Hepatocyte (in vitro differentiated cells): ENCODE data around the gene SLC13A5. TPM values are rescaled to one million over a fixed set of nuclear protein-coding genes. Genes with fewer than 3 reads are reported as not detected.

Experiments
- DNase-seq: peaks from one replicate; pipeline ENCODE4 v3.0.0-alpha.2; 2016; ENCODE audit warnings: low spot score
- H2AFZ ChIP-seq: fragments of 200-600 bp; sonication (generic); 2 replicates; pipeline ENCODE4 v1.6.0; 2016; ENCODE audit warnings: antibody characterized with exemption, mild to moderate bottlenecking
- H3K27ac ChIP-seq: fragments of 200-600 bp; sonication (generic); 2 replicates; pipeline ENCODE4 v1.5.1; 2016; ENCODE audit warnings: mild to moderate bottlenecking
- H3K27me3 ChIP-seq: fragments of 200-600 bp; sonication (generic); 2 replicates; pipeline ENCODE4 v1.6.1; 2016
- H3K36me3 ChIP-seq: fragments of 200-600 bp; sonication (generic); replicated peaks from 2 replicates; pipeline ENCODE4 v1.5.1; 2016; ENCODE audit warnings: low read depth; ENCODE audit not compliant: insufficient read depth
- H3K4me1 ChIP-seq: fragments of 200-600 bp; sonication (generic); 2 replicates; pipeline ENCODE4 v1.5.1; 2016; ENCODE audit warnings: mild to moderate bottlenecking, moderate library complexity; ENCODE audit not compliant: insufficient read depth
- H3K4me2 ChIP-seq: fragments of 200-600 bp; sonication (generic); 2 replicates; pipeline ENCODE4 v1.6.0; 2016
- H3K4me3 ChIP-seq: fragments of 200-600 bp; sonication (generic); 2 replicates; pipeline ENCODE4 v1.5.1; 2016; ENCODE audit warnings: mild to moderate bottlenecking
- H3K79me2 ChIP-seq: fragments of 200-600 bp; sonication (generic); 2 replicates; pipeline ENCODE4 v1.6.0; 2017; ENCODE audit warnings: mild to moderate bottlenecking
- H3K9me2 ChIP-seq: fragments of 200-600 bp; sonication (generic); replicated peaks from 2 replicates; pipeline ENCODE4 v1.6.0; 2017; ENCODE audit warnings: mild to moderate bottlenecking; ENCODE audit not compliant: insufficient read depth
- H3K9me3 ChIP-seq: fragments of 200-600 bp; sonication (generic); 2 replicates; pipeline ENCODE4 v1.5.1; 2016; ENCODE audit warnings: low read depth, mild to moderate bottlenecking
- H4K20me1 ChIP-seq: fragments of 200-600 bp; sonication (generic); 2 replicates; pipeline ENCODE4 v1.6.0; 2016; ENCODE audit warnings: mild to moderate bottlenecking; ENCODE audit not compliant: insufficient read depth, poor library complexity, severe bottlenecking
- EZH2 ChIP-seq: fragments of 200-600 bp; sonication (generic); IDR thresholded peaks from 2 replicates; pipeline ENCODE4 v1.6.1; 2016; ENCODE audit warnings: antibody characterized with exemption, mild to moderate bottlenecking, borderline replicate concordance
- EZH2phosphoT487 ChIP-seq: fragments of 200-600 bp; sonication (generic); IDR thresholded peaks from one replicate; pipeline ENCODE4 v1.6.1; 2018; ENCODE audit warnings: antibody characterized with exemption, mild to moderate bottlenecking, low read depth, moderate library complexity; ENCODE audit not compliant: unreplicated experiment, severe bottlenecking
- WGBS: methylation state at CpG from one replicate; pipeline ENCODE4 v1.1.6; 2016; ENCODE audit warnings: low lambda C conversion rate; ENCODE audit errors: missing lambda C conversion rate; 5-methylcytosine and 5-hydroxymethylcytosine counted together
- polyA plus RNA-seq: library from polyadenylated mRNA; unstranded; fragments of >200 nt; fragmentation: Nextera tagmentation; extraction: Ambion mirVana; gene quantifications from 2 replicates; pipeline ENCODE4 v1.2.1, GENCODE V29; 2016
- total RNA-seq: library from RNA; depleted of rRNA; stranded (reverse); fragments of >200 nt; gene quantifications from 2 replicates; pipeline ENCODE4 v1.2.3, GENCODE V29; 2014
- TF ChIP-seq, protein P1 (sequence below): fragments of 200-600 bp; sonication (generic); IDR thresholded peaks from 2 replicates; pipeline ENCODE4 v1.5.1; 2016; ENCODE audit warnings: antibody characterized with exemption, mild to moderate bottlenecking; ENCODE audit not compliant: poor library complexity

The SLC13A5 gene
- total and polyA plus RNA-seq, 2 experiments from 2014 or later, result 7.3 to 18.5 TPM

DNA sequence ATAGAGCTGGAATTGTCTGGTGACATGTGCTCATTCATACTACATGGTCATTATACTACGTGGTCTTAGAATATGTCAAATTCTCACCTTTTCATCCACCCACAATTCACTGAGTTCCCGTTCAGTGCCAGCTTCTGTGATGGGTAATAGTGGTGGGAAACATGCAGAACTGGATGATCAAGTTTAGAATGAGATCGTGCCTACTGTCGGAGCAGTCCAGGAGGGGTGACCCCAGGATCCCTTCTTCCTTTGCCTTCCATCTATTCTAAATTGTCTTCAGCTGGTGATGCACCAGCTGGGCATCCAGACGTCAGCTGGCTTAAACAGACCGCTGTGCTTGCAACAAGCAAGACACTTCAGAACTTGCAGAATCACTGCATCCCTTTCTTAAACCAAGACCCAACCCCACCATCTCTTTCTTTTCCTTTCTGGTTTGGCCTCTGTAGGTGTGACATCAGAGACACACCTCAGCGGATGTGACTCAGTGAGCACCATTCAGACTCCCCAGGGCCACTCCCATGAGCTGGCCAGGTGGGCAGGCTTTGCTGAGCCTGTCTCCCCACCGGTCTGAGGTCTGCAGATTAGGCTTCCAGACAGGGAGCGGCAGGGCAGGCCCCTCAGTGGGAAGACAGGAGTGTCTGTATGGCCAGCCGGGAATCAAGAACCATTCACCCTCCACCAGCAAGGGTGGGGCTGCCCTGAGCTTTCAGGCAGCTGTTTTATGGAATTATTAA, 43.5 kb downstream of the SLC13A5 start:
- Histone ChIP-seq H3K4me2 (no peak overlapping the region), H3K4me1 (no peaks in the 10 kb centered on the region), H3K27ac (no peak overlapping the region), H2AFZ (no peak overlapping the region), H3K27me3 (no peaks in the 10 kb centered on the region), H3K4me3 (no peak overlapping the region), H3K79me2 (no peaks in the 10 kb centered on the region), H3K9me2 (no peaks in the 10 kb centered on the region), H4K20me1 (no peaks in the 10 kb centered on the region), H3K9me3 (no peaks in the 10 kb centered on the region), H3K36me3 (no peaks in the 10 kb centered on the region)
- no peak for DNase-seq
- TF ChIP-seq EZH2, result no peak
- TF ChIP-seq, protein P1, sequence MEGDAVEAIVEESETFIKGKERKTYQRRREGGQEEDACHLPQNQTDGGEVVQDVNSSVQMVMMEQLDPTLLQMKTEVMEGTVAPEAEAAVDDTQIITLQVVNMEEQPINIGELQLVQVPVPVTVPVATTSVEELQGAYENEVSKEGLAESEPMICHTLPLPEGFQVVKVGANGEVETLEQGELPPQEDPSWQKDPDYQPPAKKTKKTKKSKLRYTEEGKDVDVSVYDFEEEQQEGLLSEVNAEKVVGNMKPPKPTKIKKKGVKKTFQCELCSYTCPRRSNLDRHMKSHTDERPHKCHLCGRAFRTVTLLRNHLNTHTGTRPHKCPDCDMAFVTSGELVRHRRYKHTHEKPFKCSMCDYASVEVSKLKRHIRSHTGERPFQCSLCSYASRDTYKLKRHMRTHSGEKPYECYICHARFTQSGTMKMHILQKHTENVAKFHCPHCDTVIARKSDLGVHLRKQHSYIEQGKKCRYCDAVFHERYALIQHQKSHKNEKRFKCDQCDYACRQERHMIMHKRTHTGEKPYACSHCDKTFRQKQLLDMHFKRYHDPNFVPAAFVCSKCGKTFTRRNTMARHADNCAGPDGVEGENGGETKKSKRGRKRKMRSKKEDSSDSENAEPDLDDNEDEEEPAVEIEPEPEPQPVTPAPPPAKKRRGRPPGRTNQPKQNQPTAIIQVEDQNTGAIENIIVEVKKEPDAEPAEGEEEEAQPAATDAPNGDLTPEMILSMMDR, result no peak
- TF ChIP-seq EZH2phosphoT487, result no peak
- 83% methylated on average over 10 of the region's 10 CpGs for WGBS

DNA sequence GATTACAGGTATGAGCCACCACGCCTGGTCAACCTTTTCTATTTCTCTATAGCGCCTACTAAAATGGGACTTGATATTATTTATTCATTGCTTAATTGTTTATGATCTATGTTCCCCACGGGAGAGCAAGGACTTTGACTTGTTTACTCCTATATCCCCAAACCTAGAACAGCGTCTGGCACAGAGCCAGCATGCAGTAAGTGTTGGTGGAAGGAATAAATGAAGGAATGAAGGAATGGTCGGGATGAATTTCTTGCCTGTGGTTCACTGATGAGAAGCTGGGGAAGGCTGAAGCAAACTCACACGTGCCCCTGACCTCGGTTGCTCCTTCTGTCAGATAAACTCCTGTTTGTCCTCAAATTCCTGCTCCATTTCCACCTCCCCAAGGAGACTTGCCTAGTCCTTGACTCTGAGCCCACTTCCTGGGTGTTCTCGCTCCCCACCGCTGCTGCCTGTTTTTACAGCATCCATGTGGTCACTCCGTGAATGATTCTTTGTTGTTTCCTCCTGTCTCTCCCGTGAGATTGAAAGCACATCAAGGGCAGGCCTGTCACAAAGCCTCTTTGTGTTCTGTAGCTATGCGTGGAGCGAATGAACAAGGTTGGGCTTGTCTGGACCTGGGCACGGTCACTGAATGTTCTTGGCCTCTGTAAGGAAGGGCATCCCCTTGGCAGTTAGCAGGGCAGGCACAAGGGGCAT, 44.3 kb downstream of the SLC13A5 start:
- Histone ChIP-seq H3K27ac (no peak overlapping the region), H3K4me2 (no peak overlapping the region), H3K4me1 (no peaks in the 10 kb centered on the region), H3K4me3 (no peak overlapping the region), H3K27me3 (no peaks in the 10 kb centered on the region), H2AFZ (no peak overlapping the region), H3K79me2 (no peaks in the 10 kb centered on the region), H3K36me3 (no peaks in the 10 kb centered on the region), H3K9me3 (no peaks in the 10 kb centered on the region), H3K9me2 (no peaks in the 10 kb centered on the region), H4K20me1 (no peaks in the 10 kb centered on the region)
- TF ChIP-seq EZH2phosphoT487 (no peak), EZH2 (no peak)
- TF ChIP-seq, protein P1, result no peak
- WGBS, result 83% methylated on average over 14 of the region's 14 CpGs
- no peak for DNase-seq

DNA sequence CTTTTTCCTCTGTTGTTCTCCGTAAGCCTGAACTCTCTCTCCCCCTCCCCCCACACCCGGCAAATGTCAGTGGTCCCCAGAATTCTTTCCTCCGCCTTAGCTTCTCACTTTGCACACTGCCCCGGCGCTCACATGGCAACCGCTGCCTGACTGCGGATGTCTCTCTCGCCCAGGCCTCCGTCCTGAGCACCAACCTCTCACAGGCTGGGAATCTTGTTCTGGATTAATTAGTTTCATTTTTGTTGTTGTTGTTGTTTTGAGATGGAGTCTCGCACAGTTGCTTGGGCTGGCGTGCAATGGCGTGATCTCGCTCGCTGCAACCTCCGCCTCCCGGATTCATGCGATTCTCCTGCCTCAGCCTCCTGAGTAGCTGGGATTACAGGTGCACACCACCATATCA, 45.0 kb downstream of the SLC13A5 start:
- Histone ChIP-seq H3K27ac (no peak overlapping the region), H4K20me1 (no peaks in the 10 kb centered on the region), H3K9me3 (no peaks in the 10 kb centered on the region), H3K4me2 (no peak overlapping the region), H3K79me2 (no peaks in the 10 kb centered on the region), H3K4me3 (no peak overlapping the region), H3K27me3 (no peaks in the 10 kb centered on the region), H3K9me2 (no peaks in the 10 kb centered on the region), H3K36me3 (no peaks in the 10 kb centered on the region), H2AFZ (no peak overlapping the region), H3K4me1 (no peaks in the 10 kb centered on the region)
- TF ChIP-seq, protein P1, result no peak
- no peak for TF ChIP-seq EZH2
- TF ChIP-seq EZH2phosphoT487, result no peak
- DNase-seq, result no peak
- 94% methylated on average over 17 of the region's 17 CpGs for WGBS
